Kidney epithelial cell (primary cell): Measurements from ENCODE around the gene THEMIS2. TPM values are rescaled to one million over a fixed set of nuclear protein-coding genes. Genes with fewer than 3 reads are reported as not detected.

Experiments
- DNase-seq: peaks from one replicate; pipeline ENCODE4 v3.0.0-alpha.2; 2010; ENCODE audit warnings: low read depth
- H3K27me3 ChIP-seq: 2 replicates; pipeline ENCODE4 v1.6.0; 2011; ENCODE audit warnings: low read length; ENCODE audit not compliant: control insufficient read depth, insufficient read depth
- H3K36me3 ChIP-seq: 2 replicates; pipeline ENCODE4 v1.5.1; 2011; ENCODE audit warnings: low read length; ENCODE audit not compliant: control insufficient read depth, insufficient read depth
- H3K4me3 ChIP-seq: 2 replicates; pipeline ENCODE4 v1.5.1; 2011; ENCODE audit warnings: low read depth, mild to moderate bottlenecking, control low read depth, low read length
- total RNA-seq: library from RNA; depleted of rRNA; stranded (reverse); fragments of >200 nt; gene quantifications from 2 replicates; pipeline ENCODE4 v1.2.3, GENCODE V29; 2015
- TF ChIP-seq, protein P1 (sequence below): IDR thresholded peaks from 2 replicates; pipeline ENCODE4 v1.5.1; 2011; ENCODE audit warnings: mild to moderate bottlenecking, moderate library complexity, low read length, control low read depth, inconsistent platforms; ENCODE audit not compliant: insufficient read depth, poor library complexity, severe bottlenecking

The THEMIS2 gene
- total RNA-seq, 1 donor from 2014 or later, result 23.4 TPM

DNA sequence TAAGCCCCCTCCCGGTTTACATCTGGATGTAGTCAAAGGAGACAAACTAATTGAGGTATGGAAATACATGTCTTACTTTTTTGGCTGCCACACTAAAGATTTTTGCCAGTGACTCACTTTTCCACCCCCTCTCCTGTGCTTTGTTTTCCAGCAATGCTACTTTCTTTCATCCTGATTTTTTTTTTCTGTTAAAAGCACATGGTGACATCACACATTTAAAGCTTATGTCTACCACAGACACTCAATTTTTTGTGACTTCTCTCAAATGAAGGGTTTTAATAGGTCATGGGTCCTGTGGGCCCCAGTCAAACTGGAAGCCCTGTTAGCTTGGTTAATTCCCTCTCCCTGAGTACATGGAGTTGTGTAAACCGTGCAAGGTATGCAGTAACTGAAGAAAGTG lies 39.6 kb upstream of the THEMIS2 start:
- TF ChIP-seq, protein P1, sequence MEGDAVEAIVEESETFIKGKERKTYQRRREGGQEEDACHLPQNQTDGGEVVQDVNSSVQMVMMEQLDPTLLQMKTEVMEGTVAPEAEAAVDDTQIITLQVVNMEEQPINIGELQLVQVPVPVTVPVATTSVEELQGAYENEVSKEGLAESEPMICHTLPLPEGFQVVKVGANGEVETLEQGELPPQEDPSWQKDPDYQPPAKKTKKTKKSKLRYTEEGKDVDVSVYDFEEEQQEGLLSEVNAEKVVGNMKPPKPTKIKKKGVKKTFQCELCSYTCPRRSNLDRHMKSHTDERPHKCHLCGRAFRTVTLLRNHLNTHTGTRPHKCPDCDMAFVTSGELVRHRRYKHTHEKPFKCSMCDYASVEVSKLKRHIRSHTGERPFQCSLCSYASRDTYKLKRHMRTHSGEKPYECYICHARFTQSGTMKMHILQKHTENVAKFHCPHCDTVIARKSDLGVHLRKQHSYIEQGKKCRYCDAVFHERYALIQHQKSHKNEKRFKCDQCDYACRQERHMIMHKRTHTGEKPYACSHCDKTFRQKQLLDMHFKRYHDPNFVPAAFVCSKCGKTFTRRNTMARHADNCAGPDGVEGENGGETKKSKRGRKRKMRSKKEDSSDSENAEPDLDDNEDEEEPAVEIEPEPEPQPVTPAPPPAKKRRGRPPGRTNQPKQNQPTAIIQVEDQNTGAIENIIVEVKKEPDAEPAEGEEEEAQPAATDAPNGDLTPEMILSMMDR, result no peak
- no peak for DNase-seq
- Histone ChIP-seq H3K4me3 (no peak overlapping the region), H3K36me3 (no peaks in the 10 kb centered on the region), H3K27me3 (no peaks in the 10 kb centered on the region)

GRCh38 chr1:27833470-27833869 lies 38.9 kb upstream of the THEMIS2 start:
- no peak overlapping the region for H3K4me3 ChIP-seq
- no peak for DNase-seq
- no peaks in the 10 kb centered on the region for H3K36me3 ChIP-seq
- no peaks in the 10 kb centered on the region for H3K27me3 ChIP-seq
- TF ChIP-seq, protein P1, result no peak

GRCh38 chr1:27835046-27835445 lies 37.3 kb upstream of the THEMIS2 start:
- Histone ChIP-seq H3K4me3 (no peak overlapping the region), H3K36me3 (no peaks in the 10 kb centered on the region), H3K27me3 (no peaks in the 10 kb centered on the region)
- TF ChIP-seq, protein P1, result no peak
- DNase-seq, result no peak

DNA sequence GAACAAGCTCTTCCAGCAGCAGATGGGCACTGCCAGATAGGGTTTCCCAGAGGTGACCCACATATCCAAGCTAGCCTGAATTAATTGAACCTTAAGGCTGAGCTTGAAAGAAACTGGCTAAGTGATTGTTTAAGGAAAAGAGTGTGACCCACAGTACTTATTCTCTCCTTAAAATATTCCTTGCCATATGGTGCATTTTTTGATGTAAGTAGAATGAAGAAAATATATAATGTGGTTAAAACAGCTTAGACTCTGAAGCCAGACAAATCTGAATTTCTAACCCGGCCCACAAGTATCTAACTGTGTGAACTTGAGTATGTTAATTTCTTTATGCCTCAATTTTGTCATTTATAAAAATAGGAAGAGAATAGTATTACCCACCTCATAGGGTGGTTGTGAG lies 36.8 kb upstream of the THEMIS2 start:
- H3K36me3 ChIP-seq, result no peaks in the 10 kb centered on the region
- TF ChIP-seq, protein P1, result no peak
- H3K4me3 ChIP-seq, result no peak overlapping the region
- H3K27me3 ChIP-seq, result no peaks in the 10 kb centered on the region
- no peak for DNase-seq

DNA sequence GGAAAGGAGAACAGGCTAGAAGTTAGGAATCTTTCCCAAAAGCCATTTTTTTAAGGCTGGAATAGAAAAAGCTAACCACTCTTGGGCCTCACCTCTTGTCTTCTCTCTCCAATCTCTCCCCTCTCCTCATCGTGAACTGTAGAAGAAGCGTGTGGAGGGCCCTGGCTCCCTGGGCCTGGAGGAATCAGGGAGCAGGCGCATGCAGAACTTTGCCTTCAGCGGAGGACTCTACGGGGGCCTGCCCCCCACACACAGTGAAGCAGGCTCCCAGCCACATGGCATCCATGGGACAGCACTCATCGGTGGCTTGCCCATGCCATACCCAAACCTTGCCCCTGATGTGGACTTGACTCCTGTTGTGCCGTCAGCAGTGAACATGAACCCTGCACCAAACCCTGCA lies 22.4 kb upstream of the THEMIS2 start:
- Histone ChIP-seq H3K27me3 (no peaks in the 10 kb centered on the region), H3K4me3 (no peak overlapping the region), H3K36me3 (peaks cover 3% of the 10 kb centered on the region)
- TF ChIP-seq, protein P1, result no peak
- no peak for DNase-seq

DNA sequence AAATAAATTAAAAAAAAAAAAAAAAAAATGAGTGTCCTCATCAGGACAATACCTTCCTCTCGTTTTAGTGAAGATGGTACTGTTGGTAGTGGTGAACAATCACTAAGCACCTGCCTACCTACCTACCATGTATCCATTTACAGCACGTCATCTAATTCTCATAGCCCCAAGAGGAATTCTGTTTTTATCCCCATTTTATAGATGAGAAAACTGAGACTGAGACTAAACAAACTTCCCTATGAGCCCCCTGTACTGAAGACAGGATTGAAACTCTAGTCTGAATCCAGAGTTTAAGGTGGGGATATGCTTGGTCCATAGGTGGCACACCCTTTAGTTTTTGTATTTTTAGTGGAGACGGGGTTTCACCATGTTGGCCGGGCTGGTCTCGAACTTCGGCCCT lies 17.3 kb upstream of the THEMIS2 start:
- Histone ChIP-seq H3K36me3 (no peaks in the 10 kb centered on the region), H3K27me3 (no peaks in the 10 kb centered on the region), H3K4me3 (no peak overlapping the region)
- TF ChIP-seq, protein P1, result no peak
- DNase-seq, result no peak
